GM18505 (cell line): Measurements from ENCODE around the gene ARHGAP12.

ENCODE experiments used
- ATAC-seq: cut with Tn5 transposase; IDR thresholded peaks from one replicate; pipeline ENCODE4 v1.9.1; 2021; ENCODE audit not compliant: unreplicated experiment
- POLR2A ChIP-seq: IDR thresholded peaks from 4 replicates; pipeline ENCODE4 v1.6.1; 2011; ENCODE audit warnings: borderline replicate concordance; ENCODE audit not compliant: insufficient read depth, insufficient read length; ENCODE audit errors: extremely low read depth

The ARHGAP12 gene

DNA sequence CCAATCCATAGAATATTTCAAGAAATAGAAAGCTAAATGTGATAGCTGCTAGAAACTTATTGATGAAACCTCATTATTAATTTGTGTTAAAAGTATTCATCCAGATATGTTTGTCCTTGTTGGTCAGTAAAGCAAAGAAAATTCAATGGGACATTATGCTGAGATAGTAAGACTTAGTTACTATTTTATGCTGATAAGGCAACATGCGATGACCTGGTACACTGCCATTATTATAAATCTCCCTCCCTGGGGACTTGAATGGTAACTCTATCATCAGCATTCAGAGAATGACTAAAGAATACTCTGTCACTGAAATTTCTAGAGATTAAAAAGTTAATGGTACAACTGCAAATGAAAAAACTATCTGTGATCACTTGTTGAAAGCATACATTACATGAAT, 54.9 kb downstream of the ARHGAP12 start:
- ATAC-seq: no peak

GRCh38 chr10:31871266-31872065, 57.2 kb downstream of the ARHGAP12 start:
- ATAC-seq: no peak

More for the DNA sequence above, 54.9 kb downstream of the ARHGAP12 start:
- TF ChIP-seq POLR2A: no peak

DNA sequence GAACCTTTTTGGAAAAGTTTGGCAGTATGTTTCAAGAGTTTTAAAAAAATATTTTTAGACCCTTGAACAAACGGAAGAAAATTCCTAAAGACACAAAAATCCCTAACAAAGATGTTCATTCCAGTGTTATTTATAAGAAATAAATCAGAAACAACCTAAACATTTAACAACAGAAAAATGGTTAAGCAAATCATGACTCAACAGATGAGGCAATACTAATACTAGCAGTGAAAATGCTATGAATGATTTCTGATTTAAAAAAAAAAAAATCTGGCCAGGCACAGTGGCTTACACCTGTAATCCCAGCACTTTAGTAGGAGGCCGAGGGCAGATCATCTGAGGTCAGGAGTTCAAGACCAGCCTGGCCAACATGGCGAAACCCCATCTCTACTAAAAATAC, 61.0 kb downstream of the ARHGAP12 start:
- ATAC-seq: no peak
- TF ChIP-seq POLR2A: no peak

More at GRCh38 chr10:31871266-31872065, 57.2 kb downstream of the ARHGAP12 start:
- no peak for TF ChIP-seq POLR2A

GRCh38 chr10:31866118-31866670, 62.4 kb downstream of the ARHGAP12 start:
- no peak for TF ChIP-seq POLR2A

DNA sequence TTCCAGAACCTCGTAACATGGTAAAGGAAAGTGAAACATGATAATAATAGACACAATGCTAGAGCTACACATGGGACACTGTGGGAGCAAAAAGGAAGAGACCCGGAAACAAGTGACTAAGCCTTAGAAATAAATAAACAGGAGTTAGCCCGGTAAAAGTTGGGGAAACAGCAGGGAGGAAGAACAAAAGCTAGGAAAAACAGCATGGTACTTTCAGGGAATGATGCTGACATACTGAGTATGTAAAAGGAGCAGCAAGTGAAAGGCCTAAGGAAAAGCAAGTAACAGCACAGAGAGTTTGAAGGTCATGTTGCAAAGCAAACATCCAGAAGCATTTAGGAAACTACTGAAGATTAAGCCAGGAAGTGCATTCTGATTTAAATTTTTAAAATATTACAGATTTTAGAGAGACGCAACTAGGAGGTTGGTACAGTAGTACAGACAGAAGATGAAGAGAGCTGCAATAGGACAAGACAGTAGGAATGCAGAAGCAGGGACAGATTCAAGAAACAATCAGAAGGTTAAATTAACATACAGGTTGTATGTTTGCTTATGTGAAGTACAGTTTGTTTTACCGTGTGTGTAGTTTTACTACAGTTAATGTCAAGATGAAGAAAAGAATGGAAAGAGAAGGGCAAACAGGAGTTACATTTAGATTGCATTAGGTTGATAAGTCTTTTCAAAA, 63.7 kb downstream of the ARHGAP12 start:
- no peak for ATAC-seq
- no peak for TF ChIP-seq POLR2A

More at GRCh38 chr10:31866118-31866670, 62.4 kb downstream of the ARHGAP12 start:
- no peak for ATAC-seq

GRCh38 chr10:31855033-31855432, 73.6 kb downstream of the ARHGAP12 start:
- no peak for TF ChIP-seq POLR2A
- no peak for ATAC-seq

GRCh38 chr10:31853629-31854028, 75.0 kb downstream of the ARHGAP12 start:
- no peak for ATAC-seq
- TF ChIP-seq POLR2A: no peak

DNA sequence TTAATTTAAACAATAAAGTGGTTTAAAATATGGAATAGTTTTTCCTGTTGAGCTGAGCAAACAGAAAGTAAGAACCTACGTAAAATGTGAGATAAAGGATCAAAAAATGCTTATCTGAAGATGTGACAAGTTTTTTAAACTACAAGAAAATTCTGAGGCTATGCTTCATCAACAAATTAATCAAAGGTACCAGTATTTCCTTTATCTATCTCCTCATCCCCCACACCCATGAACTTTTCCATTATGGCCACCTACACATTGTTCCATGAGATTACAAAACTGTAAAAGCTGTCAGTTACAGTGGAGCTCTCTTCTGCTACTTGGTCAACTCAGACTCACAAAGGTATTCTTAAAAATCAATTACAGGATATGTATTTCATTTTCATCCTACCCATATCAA, 77.4 kb downstream of the ARHGAP12 start:
- no peak for ATAC-seq
- TF ChIP-seq POLR2A: no peak

DNA sequence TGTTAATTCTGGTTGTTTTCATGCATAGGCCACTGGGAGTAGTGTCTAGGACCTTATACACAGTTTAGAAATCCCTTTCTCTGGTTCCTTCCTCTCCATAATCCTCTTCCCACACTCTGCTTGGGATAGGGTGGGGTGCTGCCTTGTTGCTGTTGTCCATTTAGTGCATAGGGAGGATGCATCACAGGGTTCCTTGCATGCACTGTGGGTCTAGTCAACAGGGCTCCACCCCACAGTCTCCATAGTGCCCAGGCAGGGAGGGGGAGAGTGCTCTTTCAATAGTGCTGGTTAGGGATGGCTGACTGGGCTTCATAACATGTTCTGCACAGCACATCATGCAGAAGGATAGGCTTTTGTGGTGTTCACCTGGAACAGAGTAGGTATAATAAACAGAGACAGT, 81.1 kb downstream of the ARHGAP12 start:
- TF ChIP-seq POLR2A: no peak
- ATAC-seq: no peak

- ATAC-seq: no peak
- TF ChIP-seq POLR2A: no peak
These were observed 89.9 kb downstream of the ARHGAP12 start for GRCh38 chr10:31838709-31839108.

DNA sequence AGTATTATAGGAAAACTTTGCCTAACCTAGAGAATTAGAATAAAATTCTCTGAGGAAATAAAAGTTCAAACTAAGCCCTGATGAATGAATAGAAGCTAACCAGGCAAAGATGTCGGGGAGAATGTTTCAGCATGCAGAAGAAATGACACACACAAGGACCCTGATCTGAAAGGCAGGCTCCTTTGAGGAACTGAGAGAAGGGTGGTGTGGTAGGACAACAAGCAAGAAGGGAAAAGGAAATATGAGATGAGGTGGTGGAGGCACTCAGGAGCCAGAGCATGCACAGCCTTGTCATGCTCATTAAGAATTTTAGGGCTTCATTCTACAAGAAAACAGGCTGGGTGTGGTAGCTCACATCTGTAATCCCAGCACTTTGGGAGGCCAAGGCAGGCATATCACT, 90.6 kb downstream of the ARHGAP12 start:
- no peak for TF ChIP-seq POLR2A
- ATAC-seq: no peak

DNA sequence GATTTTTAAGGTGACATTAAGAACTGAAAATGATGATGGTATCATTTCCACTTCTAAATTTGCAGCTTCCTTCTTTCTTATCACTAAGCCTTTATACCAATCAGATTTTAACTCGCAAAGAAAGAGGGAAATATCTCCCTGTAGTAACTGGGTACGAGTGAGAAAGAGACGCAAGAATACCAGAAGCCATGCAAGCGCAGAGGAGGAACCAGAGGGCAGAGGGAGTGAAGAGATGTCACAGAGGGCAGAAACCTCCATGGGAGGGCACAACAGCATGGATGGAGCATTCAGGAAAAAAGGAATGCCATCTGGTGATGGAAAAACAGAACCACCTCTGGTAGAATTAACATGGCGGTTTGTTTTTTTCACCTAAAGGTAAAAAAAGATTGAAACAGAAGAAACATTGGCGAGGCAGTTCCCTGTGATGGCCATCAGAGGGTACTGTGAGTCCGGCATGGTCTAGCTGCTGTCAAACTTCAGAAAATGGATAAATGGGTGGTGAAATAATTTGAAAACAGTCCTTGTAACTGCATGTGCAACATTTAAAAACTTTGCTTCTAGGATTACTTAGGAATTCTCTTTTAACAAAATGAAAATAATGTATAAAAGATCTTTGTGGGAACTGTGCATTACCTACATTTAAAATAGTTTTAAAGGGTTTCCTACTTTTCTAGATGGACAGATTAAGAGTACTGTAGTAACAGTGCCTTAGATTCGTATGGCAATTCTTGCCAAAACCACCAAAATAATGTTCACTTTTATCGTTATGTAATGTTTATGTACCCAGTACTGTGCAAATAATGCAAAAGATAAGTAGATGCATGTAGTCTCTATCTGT, 91.8 kb downstream of the ARHGAP12 start:
- ATAC-seq: no peak
- TF ChIP-seq POLR2A: no peak

- TF ChIP-seq POLR2A: no peak
- no peak for ATAC-seq
These were observed 94.9 kb downstream of the ARHGAP12 start for GRCh38 chr10:31833753-31834152.
